HG03045 (cell line): ENCODE data around the gene NHERF2.

Source experiments
- ATAC-seq: cut with Tn5 transposase; IDR thresholded peaks from one replicate; pipeline ENCODE4 v1.9.1; 2021; ENCODE audit warnings: mild to moderate bottlenecking, moderate library complexity; ENCODE audit not compliant: unreplicated experiment

Gene NHERF2

GRCh38 chr16:2026461-2027023 lies at the start of gene NHERF2:
NHERF2 (plus strand) TSS chr16:2026902; CDS start chr16:2027006, 104 bp downstream.
- ATAC-seq = no peak

- ATAC-seq = no peak
These were observed 49.5 kb upstream of the NHERF2 start for GRCh38 chr16:1976951-1977874.

GRCh38 chr16:1977875-1978268 lies 48.8 kb upstream of the NHERF2 start:
- ATAC-seq = no peak

- ATAC-seq = no peak
These were observed 48.1 kb upstream of the NHERF2 start for GRCh38 chr16:1978476-1979120.

GRCh38 chr16:1979271-1980029 lies 47.3 kb upstream of the NHERF2 start:
- ATAC-seq = no peak

GRCh38 chr16:1980030-1980769 lies 46.5 kb upstream of the NHERF2 start:
- ATAC-seq = no peak

GRCh38 chr16:1980770-1981087 lies 46.0 kb upstream of the NHERF2 start:
- ATAC-seq = no peak

- ATAC-seq = no peak
These were observed 45.3 kb upstream of the NHERF2 start, which contains the start of gene NOXO1 for GRCh38 chr16:1981398-1981836. NOXO1 (minus strand) TSS chr16:1981469; CDS start chr16:1981179, 290 bp downstream.

- no peak for ATAC-seq
These were observed 44.7 kb upstream of the NHERF2 start for GRCh38 chr16:1982013-1982433.

GRCh38 chr16:1982991-1983543 lies 43.6 kb upstream of the NHERF2 start:
- ATAC-seq = no peak

GRCh38 chr16:1983544-1984346 lies 43.0 kb upstream of the NHERF2 start, which contains the start of gene GFER:
GFER (plus strand) TSS chr16:1984193; CDS start chr16:1984219, 26 bp downstream.
- ATAC-seq = peak; percentile 77

GRCh38 chr16:1984347-1985225 lies 42.1 kb upstream of the NHERF2 start:
- peak; percentile 15 for ATAC-seq

GRCh38 chr16:1985466-1986150 lies 41.1 kb upstream of the NHERF2 start:
- ATAC-seq = no peak

- ATAC-seq = no peak
These were observed 39.5 kb upstream of the NHERF2 start for GRCh38 chr16:1987198-1987597.

GRCh38 chr16:1989209-1990100 lies 37.2 kb upstream of the NHERF2 start, which contains the start of gene SYNGR3:
SYNGR3 (plus strand) TSS chr16:1989970; CDS start chr16:1990103, 133 bp downstream.
- ATAC-seq = no peak

- no peak for ATAC-seq
These were observed 36.7 kb upstream of the NHERF2 start for GRCh38 chr16:1990101-1990350.
